Neural progenitor cell (in vitro differentiated cells): ENCODE measurements around the gene RNF157.

Experiments
- CTCF ChIP-seq: fragments of 200-600 bp; sonication (generic); IDR thresholded peaks from 2 replicates; pipeline ENCODE4 v1.5.1; 2017; ENCODE audit warnings: antibody characterized with exemption, mild to moderate bottlenecking
- EZH2phosphoT487 ChIP-seq: fragments of 200-600 bp; sonication (generic); IDR thresholded peaks from 2 replicates; pipeline ENCODE4 v1.6.1; 2017; ENCODE audit warnings: antibody characterized with exemption

GRCh38 chr17:76272541-76273444 lies 32.5 kb upstream of the RNF157 start:
- TF ChIP-seq CTCF (no peak), EZH2phosphoT487 (no peak)
